ACC112 (cell line): ENCODE data around the gene CARHSP1.
"Not testable (repeated sequence)": the region's sequence is repeated elsewhere in the genome, so short reads cannot be mapped to it uniquely, and the experiment has no call there.

Experiments
- H2AFZ ChIP-seq: fragments of 200-600 bp; sonication (generic); one replicate; pipeline ENCODE4 v1.6.0; 2017; ENCODE audit warnings: antibody characterized with exemption, low read length; ENCODE audit not compliant: unreplicated experiment
- H3K27ac ChIP-seq: fragments of 200-600 bp; sonication (generic); 2 replicates; pipeline ENCODE4 v1.5.1; 2014; ENCODE audit warnings: low read depth, mild to moderate bottlenecking, antibody characterized with exemption, low read length, moderate library complexity
- H3K27me3 ChIP-seq: fragments of 200-600 bp; sonication (generic); 2 replicates; pipeline ENCODE4 v1.6.1; 2014; ENCODE audit warnings: mild to moderate bottlenecking, antibody characterized with exemption, low read length, moderate library complexity, mixed read lengths; ENCODE audit not compliant: insufficient read depth
- H3K36me3 ChIP-seq: fragments of 200-600 bp; sonication (generic); 2 replicates; pipeline ENCODE4 v1.6.1; 2016; ENCODE audit warnings: mild to moderate bottlenecking, antibody characterized with exemption, low read length, moderate library complexity, mixed read lengths; ENCODE audit not compliant: insufficient read depth
- H3K4me1 ChIP-seq: fragments of 200-600 bp; sonication (generic); one replicate; pipeline ENCODE4 v1.6.1; 2016; ENCODE audit warnings: low read length, mixed read lengths; ENCODE audit not compliant: insufficient read depth, unreplicated experiment, control insufficient read depth
- H3K4me3 ChIP-seq: fragments of 200-600 bp; sonication (generic); 2 replicates; pipeline ENCODE4 v1.5.1; 2014; ENCODE audit warnings: mild to moderate bottlenecking, low read depth, low read length
- H3K79me2 ChIP-seq: fragments of 200-600 bp; sonication (generic); one replicate; pipeline ENCODE4 v1.6.0; 2016; ENCODE audit warnings: low read length; ENCODE audit not compliant: control insufficient read depth, unreplicated experiment, insufficient read depth

Gene CARHSP1

DNA sequence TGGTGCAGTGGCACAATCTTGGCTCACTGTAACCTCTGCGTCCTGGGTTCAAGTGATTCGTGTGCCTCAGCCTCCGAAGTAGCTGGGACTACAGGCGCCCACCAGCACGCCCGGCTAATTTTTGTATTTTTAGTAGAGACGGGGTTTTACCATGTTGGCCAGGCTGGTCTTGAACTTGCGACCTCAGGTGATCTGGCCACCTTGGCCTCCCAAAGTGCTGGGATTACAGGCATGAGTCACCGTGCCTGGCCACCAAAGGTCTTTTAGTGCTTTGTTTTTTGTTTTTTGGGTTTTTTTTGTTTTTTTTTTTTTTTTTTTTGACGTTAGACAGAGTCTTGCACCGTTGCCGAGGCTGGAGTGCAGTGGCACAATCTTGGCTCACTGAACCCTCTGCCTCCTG lies 65.1 kb downstream of the CARHSP1 start:
- Histone ChIP-seq H3K36me3 (peaks cover 33% of the 10 kb centered on the region), H3K79me2 (peaks cover 70% of the 10 kb centered on the region)
- not testable (repeated sequence) for H2AFZ ChIP-seq, H3K4me1 ChIP-seq, H3K27me3 ChIP-seq, H3K27ac ChIP-seq, H3K4me3 ChIP-seq
